ENCODE data around the gene ZFAND3. TPM values are rescaled to one million over a fixed set of nuclear protein-coding genes. Genes with fewer than 3 reads are reported as not detected.

ZFAND3 gene
- total and polyA plus RNA-seq, 2 of the 4 experiments (the other 2 are of a cell fraction): 10.9 to 26.7 TPM

- H3K79me1 ChIP-seq (ENCODE audit: low read depth in 1 of 2, low read length in 2 of 2): peaks cover 6 to 42% of the 10 kb centered on the region in 2 experiments; a peak in 3 of 4 replicates
- peak overlapping the region; percentile 75 for H3K18ac ChIP-seq (ENCODE audit: low read depth, low read length)
- H3K9me3 ChIP-seq (ENCODE audit: control insufficient read depth, insufficient read depth, low read length): no peaks in the 10 kb centered on the region
- dilution Hi-C loops (cut with HindIII; ENCODE audit: low sequenced_read_pairs, unreplicated experiment) (no loop called here), intact Hi-C loops (cut with micrococcal nuclease) (loop anchor here (2.0 kb wide), 1 partner anchor 114 kb away; no protein-coding TSS in a partner anchor), in situ Hi-C loops (cut with MboI; ENCODE audit: low sequenced_read_pairs) (no loop called here)
- peak overlapping the region; percentile 100 for H3K56ac ChIP-seq (ENCODE audit: extremely low read depth, insufficient read depth, low read length)
- WGBS, 2 experiments (ENCODE audit: extremely low coverage in 2 of 2, insufficient read length in 1 of 2): 0% methylated on average over 14 of the region's 27 CpGs; no CpG with 5 or more reads in 1 of the 2 experiments
- no peak for TF ChIP-seq FOS (IDR thresholded peaks at IDR 0.05; ENCODE audit: low read depth, low read length)
- no peak for TF ChIP-seq USF2 (IDR thresholded peaks at IDR 0.05; ENCODE audit: low read depth, low read length)
- TF ChIP-seq MXI1 (IDR thresholded peaks at IDR 0.05; ENCODE audit: borderline replicate concordance, low read depth, low read length): peak; percentile 40; the same call in 1 of the 2 replicates
- TF ChIP-seq POLR2A (IDR thresholded peaks at IDR 0.05; ENCODE audit: low read depth, low read length): peak; percentile 81
- H4K5ac ChIP-seq (ENCODE audit: low read depth, low read length): peak overlapping the region; percentile 66
- TSS peak; percentile 93 for BruUV-seq (replicated peaks)
- peak overlapping the region; percentile 99 for H2AFZ ChIP-seq (replicated peaks; ENCODE audit: low read length, poor library complexity)
- DNase-seq (peak; percentile 95), ATAC-seq (ENCODE audit: low read depth) (peak; percentile 82)
- H2BK20ac ChIP-seq (ENCODE audit: low read depth, low read length): peak overlapping the region; percentile 87
- peak overlapping the region; percentile 92 for H3K27ac ChIP-seq (ENCODE audit: insufficient read depth, low read length)
- peaks cover 9% of the 10 kb centered on the region; the same call in 1 of the 2 replicates for H3K4me1 ChIP-seq (ENCODE audit: control insufficient read depth, insufficient read depth, low read length)
- H3K36me3 ChIP-seq (ENCODE audit: control insufficient read depth, insufficient read depth, low read length): no peaks in the 10 kb centered on the region; the same call in 1 of the 2 replicates
- peaks cover 19% of the 10 kb centered on the region for H3K9me1 ChIP-seq (ENCODE audit: insufficient read depth, low read length)
- H2BK15ac ChIP-seq (ENCODE audit: low read depth, low read length): peak overlapping the region; percentile 96; the same call in 2 of the 3 replicates
- H2BK120ac ChIP-seq (ENCODE audit: low read depth, low read length): peak overlapping the region; percentile 98
- peak overlapping the region; percentile 98 for H3K23ac ChIP-seq (ENCODE audit: low read depth, low read length)
- peak overlapping the region; percentile 97 for H4K91ac ChIP-seq (ENCODE audit: insufficient read depth, low read depth, low read length)
- no peaks in the 10 kb centered on the region for H3K27me3 ChIP-seq (ENCODE audit: control insufficient read depth, insufficient read depth, low read length)
- CTCF ChIA-PET: interaction anchor here (0.5 to 1.9 kb wide), 5 partner anchors 9 to 289 kb away, joined by 3 to 5 read pairs (median 4); no protein-coding TSS in a partner anchor
- H3K4me2 ChIP-seq (ENCODE audit: low read depth, low read length): peak overlapping the region; percentile 84
- POLR2A ChIA-PET (ENCODE audit: unreplicated experiment): interaction anchor here (0.6 kb wide), 5 partner anchors 16 to 519 kb away, joined by 3 to 4 read pairs (median 3); no protein-coding TSS in a partner anchor
- H4K8ac ChIP-seq (ENCODE audit: low read depth in 2 of 2, low read length in 2 of 2): peak overlapping the region; percentile 84 to 99
- peak overlapping the region; percentile 93 for H2BK5ac ChIP-seq (ENCODE audit: low read depth, low read length, poor library complexity, severe bottlenecking)
- peak overlapping the region; percentile 88 for H3K9ac ChIP-seq (ENCODE audit: low read depth, low read length)
- peak overlapping the region; percentile 92 for H2AK5ac ChIP-seq (ENCODE audit: low read depth, low read length)
- peaks cover 34% of the 10 kb centered on the region for H4K20me1 ChIP-seq (ENCODE audit: insufficient read depth, low read length)
- peak overlapping the region; percentile 47 for H3K4me3 ChIP-seq (ENCODE audit: insufficient read depth, low read depth, low read length)
- peak overlapping the region; percentile 98 for H3K4ac ChIP-seq (ENCODE audit: low read depth, low read length)
- H2AK9ac ChIP-seq (replicated peaks; ENCODE audit: low read depth, low read length, poor library complexity): peak overlapping the region; percentile 98
- peak overlapping the region; percentile 98 for H3K14ac ChIP-seq (replicated peaks; ENCODE audit: low read depth, low read length)
Measured at GRCh38 chr6:37818536-37819176, 871 bp upstream of the ZFAND3 start.

All from IMR-90 (cell line).